Glomerular endothelial cell (primary cell): ENCODE data around the gene KISS1. TPM values are rescaled to one million over a fixed set of nuclear protein-coding genes. Genes with fewer than 3 reads are reported as not detected.

ENCODE experiments used
- DNase-seq: peaks from one replicate; pipeline ENCODE4 v3.0.0-alpha.2; 2011; ENCODE audit warnings: low read depth, low spot score; ENCODE audit errors: extremely low read depth
- total RNA-seq: library from RNA; depleted of rRNA; stranded (reverse); fragments of >200 nt; gene quantifications from 2 replicates; pipeline ENCODE4 v1.2.3, GENCODE V29; 2015

KISS1 gene
- total RNA-seq, 1 donor from 2014 or later: not detected

DNA sequence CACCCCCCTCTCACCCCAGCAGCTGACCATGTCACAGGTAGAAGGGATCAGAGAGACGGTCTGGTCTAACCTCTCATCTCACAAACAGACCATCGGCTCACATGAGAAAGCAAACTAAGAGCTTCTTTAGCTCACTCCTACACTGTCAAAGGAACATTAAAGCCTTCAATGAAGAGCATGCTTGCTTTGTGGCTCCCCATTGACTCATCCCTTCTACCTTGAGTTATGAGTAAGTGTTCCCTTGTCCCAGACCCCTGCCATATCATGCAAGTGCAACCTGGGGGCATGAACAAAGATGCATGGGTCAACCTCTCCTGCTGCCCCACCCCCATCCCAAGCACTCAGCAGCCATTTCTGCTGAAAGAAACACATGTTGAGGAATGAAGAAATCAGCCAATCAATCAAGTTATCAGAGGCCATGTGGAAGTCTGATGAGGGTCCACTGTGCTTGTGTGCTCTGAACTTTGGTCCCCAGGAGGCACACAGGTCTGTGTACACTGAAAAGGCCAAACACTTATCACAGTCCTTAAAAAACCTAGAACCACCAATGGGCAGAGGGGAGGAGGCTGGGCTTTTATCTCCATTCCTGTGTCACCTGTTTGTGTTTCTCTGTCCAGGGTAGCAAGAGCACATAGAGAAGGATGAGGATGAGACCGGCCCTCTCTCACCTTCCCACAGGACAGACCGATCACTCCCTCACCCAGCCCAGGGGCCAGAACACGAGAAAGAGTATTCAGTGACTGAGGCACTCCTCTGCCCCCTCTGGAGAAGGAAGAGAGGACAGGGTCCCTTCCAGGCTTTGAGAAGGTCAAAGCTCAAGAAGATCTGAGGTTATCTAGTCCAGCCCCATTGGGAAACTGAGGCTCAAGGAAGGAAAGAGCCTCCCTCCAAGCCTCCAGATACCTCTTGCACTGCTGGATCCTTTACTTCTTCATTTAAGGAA is 54.0 kb downstream of the KISS1 start:
- DNase-seq: no peak

DNA sequence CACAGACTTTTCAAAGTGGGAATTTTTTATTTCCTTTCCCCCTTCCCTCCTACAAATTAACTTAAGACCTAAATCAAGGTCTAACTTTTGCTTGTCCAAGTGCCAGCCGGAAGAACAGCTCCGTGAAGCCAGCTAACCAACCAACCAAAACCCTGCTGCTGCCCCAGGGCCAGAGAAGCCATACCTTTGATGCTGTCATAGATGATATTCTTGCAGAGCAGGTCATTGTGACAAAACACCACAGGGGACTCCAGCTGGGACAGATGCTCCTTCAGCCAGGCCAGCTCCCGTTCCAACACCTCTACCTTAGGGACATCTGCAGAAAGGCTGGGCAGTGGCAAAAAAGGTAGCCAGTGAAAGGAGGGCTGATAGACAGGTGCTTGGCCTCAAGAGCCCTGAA is 55.2 kb downstream of the KISS1 start:
- DNase-seq: no peak

Other genes starting within 250 kb of the KISS1 start
- 11.2 and 31.1 TPM in 2 replicates for gene SOX13, start 123.4 kb downstream of the KISS1 start, total RNA-seq
- 9.4 and 15.3 TPM in 2 replicates for gene ETNK2, start 44.4 kb downstream of the KISS1 start, total RNA-seq
- 0.10 and 0.29 TPM in 2 replicates for gene REN, start 30.2 kb downstream of the KISS1 start, total RNA-seq
- gene GOLT1A, start 17.5 kb upstream of the KISS1 start, total RNA-seq: not detected in 2 replicates
- 0.93 and 1.9 TPM in 2 replicates for gene PLEKHA6, start 163.4 kb upstream of the KISS1 start, total RNA-seq
- gene PPP1R15B, start 215.3 kb upstream of the KISS1 start, total RNA-seq: 24.9 and 36.2 TPM in 2 replicates